HG02943 (cell line): ENCODE data around the gene VWA8.
A peak's percentile ranks its signal among the peaks of the same experiment; 100 is the strongest.

Experiments
- ATAC-seq: cut with Tn5 transposase; IDR thresholded peaks from one replicate; pipeline ENCODE4 v1.9.1; 2021; ENCODE audit warnings: mild to moderate bottlenecking, low read depth, moderate library complexity; ENCODE audit not compliant: unreplicated experiment

Gene VWA8

GRCh38 chr13:41960637-41961465, at the start of gene VWA8:
Gene VWA8 (minus strand): TSS chr13:41961109. CDS start chr13:41961015, 94 bp downstream.
- ATAC-seq, result peak; percentile 77

DNA sequence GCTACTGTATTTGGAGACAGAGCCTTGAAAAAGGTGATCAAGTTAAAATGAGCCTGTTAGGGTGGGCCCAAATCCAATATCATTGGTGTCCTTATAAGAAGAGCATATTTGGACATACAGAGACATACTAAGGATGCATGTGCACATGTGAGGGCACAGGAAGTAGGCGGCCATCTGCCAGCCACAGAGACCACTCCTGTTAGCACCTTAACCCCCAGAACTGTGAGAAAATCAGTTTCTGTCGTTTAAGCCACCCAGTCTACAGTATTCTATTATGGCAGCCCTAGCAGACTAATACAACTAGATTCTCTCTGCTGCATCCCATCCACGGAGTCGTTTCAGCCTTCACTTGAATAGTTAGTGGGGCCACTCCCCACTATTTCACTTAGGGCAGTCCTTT, 48.1 kb upstream of the VWA8 start:
- ATAC-seq, result no peak

DNA sequence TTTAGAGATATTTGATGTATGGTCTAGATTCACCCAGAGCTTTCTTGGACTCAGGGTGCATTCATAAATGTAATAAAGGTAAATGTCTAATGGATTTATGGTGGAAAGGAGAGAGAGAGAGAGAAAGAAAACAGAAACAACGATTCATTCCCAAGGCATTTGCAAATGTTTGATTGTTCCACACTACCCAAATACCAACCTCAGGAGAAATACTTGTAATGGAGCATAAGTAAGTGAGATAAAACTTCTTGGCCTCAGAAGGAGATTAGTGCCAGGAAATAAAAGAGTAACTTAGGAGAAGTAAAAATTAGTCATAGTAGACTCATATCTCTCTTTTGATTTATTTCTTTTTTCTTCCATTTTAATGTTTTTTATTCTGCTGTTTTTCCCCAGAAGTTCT, 46.9 kb upstream of the VWA8 start:
- ATAC-seq, result no peak

DNA sequence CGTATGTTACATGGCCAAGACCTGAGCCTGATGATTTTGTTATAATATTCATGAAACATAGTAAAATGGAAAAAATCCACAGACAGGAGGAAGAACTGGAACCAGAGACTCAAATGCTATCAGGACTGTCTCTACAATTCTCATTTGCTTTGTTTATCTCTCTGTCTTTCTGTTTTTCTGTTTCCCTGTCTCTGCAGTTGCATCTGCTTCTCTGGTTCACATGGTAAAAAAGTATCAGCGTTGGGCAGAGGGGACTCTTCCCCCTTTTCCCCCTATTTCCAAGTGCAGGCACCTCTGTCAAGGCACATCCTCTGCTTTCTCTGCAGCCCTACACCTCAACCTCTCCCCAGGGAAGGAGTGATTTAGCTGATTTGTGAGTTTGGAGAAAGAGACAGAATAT, 41.2 kb upstream of the VWA8 start:
- ATAC-seq, result no peak

- no peak for ATAC-seq
These were observed 40.7 kb upstream of the VWA8 start for GRCh38 chr13:42001580-42001979.

DNA sequence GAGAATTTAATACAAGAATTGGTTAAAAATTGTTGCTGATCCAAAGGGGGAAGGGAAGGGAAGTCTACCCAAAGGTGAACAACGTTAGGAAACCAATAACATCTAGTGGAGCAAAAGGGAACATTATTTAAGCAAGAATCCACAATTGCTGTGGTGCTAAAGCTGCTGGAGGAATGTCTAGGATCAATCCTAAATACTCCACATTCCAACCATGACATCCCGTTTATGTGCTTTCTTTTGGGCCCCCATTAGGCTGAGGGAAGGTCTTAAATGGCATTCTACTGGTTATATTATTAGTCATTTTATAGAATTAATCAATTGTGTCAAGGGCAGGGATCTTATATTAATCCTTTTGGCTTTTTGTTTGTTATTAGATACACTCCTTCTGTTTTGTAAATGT, 39.9 kb upstream of the VWA8 start:
- ATAC-seq, result no peak

GRCh38 chr13:41997396-41997795, 36.5 kb upstream of the VWA8 start:
- no peak for ATAC-seq

DNA sequence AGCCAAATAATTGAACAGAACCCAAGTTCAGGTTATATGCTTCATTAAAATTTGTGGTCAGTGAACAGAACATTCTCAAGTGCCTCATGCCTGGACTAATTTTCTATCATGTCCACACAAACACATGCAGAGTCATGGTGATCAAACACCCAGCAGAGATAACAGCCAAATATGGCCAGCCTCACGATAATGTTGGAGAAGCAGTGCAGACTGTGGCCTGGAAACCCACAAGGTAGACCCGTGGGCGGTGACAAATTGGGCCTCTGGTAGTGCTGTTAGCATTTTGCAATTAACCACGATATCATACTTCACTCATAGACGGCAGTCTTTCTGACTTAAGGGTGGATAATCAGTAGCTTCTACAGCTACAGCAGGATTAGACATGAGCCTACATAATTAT, 35.0 kb upstream of the VWA8 start:
- ATAC-seq, result no peak

GRCh38 chr13:41995336-41995735, 34.4 kb upstream of the VWA8 start:
- no peak for ATAC-seq

DNA sequence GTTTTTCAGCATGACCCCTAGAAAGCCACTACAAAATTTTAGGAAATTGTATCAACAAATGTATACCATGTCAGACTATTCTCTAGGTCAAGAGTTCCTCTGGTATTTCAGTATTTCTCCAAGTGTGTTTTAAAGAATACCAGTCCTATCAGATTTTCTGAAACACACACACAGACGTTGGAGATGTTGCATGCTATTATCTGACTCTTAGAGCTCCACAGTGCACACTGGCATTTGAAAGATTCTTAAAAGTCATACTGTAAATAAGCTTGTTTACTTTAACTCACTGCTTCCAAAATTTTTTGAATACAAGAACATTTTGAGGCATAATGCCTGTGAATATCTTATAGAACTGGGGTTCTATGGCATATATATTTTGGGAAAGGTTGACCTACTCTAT, 33.8 kb upstream of the VWA8 start:
- no peak for ATAC-seq

DNA sequence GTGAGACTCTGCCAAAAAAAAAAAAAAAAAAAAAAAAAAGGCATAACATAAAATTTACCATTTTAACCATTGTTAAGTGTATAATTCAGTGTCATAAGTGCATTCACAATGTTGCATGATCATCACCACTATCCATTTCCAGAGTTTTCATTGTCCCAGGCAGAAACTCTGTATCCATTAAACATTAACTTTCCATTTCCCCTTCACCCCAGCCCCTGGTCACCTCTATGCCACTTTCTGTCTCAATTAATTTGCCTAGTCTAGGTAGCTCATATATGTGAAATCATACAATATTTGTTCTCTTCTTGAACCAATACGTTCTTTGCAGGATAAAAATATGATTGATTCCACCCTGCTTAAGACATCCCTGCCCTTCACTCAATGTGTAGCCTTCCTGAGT, 31.0 kb upstream of the VWA8 start:
- ATAC-seq, result no peak

- ATAC-seq, result no peak
These were observed 27.3 kb upstream of the VWA8 start for GRCh38 chr13:41988244-41988643.

DNA sequence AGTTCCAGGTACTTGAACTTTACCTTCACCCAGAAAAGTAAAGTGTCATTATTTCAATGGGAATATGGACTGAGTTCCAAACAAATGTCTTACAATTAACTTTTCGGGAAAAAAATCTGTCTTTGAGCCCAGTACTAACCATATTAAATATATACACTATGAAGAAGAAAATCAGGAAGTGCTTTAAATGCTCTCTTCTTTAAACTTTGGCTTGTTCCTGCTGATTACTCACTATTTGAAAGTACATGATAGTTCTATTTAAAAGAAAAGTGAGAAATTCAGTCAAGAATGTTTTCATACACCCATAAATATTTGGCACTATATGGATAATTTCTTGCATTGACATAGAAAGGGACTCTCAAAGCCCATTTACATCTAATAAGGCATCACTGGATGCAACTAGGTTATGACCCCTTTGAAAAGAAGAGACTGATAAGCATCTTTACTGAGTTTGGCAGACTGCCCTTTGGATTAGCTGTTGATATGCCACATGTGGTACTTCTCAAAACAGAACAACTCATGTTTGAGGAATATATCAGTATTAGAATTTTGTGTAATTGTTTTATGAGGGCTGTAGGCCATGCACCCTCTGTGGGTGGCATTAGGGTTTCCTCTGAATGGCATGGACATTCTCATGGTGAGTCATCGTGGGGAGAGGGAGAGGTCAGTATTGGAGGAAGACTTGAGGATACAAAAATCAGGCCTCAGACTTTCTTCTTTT, 25.0 kb upstream of the VWA8 start:
- no peak for ATAC-seq

DNA sequence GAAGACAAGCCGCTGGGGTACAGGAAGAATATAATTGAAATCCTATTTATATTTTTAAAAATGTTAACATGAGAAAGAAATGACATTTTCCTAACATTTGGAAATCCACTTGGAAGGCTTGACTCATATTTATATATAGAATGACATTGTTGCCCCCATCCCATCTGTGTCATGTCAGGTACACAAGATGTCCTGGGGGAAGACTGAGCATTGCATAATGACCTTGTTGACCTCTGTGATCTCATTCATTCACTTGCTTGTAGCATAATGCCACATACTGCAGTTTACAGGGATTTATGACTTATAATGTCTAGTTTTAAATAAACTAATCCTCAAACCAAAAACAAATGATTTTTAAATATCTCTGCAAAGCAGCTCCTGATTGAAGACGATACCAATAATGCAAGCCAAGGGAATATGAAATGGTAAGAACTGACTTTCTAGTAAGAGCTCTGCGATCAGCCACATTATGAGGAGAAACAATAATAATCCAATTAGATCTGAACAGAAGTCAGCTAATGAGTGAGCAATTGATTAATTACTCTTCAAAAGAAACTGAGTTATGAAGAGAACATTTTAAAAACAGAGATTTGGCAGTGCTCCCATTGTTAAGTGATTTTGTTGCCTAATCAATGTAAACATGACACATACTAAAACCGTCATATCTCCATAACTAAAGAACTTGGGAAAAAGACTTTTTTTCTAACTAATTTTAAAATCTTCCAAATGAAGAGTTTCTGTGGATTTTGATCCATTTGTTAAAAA, 21.2 kb upstream of the VWA8 start:
- ATAC-seq, result no peak

- no peak for ATAC-seq
These were observed 17.1 kb upstream of the VWA8 start for GRCh38 chr13:41978007-41978406.

GRCh38 chr13:41976476-41976875, 15.6 kb upstream of the VWA8 start:
- ATAC-seq, result no peak

GRCh38 chr13:41974262-41974900, 13.5 kb upstream of the VWA8 start:
- ATAC-seq, result no peak

GRCh38 chr13:41973247-41973741, 12.4 kb upstream of the VWA8 start:
- no peak for ATAC-seq

GRCh38 chr13:41971848-41972247, 10.9 kb upstream of the VWA8 start:
- ATAC-seq, result no peak

- no peak for ATAC-seq
These were observed 10.0 kb upstream of the VWA8 start for GRCh38 chr13:41970918-41971317.

DNA sequence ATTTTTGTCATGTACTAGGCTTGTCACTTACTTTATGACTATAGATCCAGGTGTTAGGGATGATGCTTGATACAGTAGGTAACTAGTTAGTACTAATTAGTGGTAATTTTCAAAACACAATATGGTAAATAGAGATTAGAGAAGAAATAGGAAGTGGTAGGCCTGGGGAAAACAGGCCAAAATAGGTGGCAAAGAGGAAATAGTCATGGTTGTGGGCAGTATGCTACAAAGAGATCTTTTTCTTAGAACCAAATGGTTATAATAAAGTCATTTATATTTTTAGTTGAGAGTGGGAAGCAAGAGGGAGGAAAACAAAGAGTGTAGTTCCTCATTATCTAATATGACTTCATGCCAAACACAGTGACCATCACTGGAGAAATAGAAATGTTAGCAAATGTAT, 9.1 kb upstream of the VWA8 start:
- no peak for ATAC-seq
